ENCODE results near the gene PRCD. TPM values are rescaled to one million over a fixed set of nuclear protein-coding genes. Genes with fewer than 3 reads are reported as not detected.

PRCD gene
- total RNA-seq, 1 experiment from 2014 or later, result 0.86 TPM

Other genes starting within 250 kb of the PRCD start
- gene QRICH2, start 231.8 kb upstream of the PRCD start, total RNA-seq (2014; rRNA removed), result 1.4 and 2.6 TPM in 2 replicates
- gene PRPSAP1, start 186.1 kb upstream of the PRCD start, total RNA-seq (2014; rRNA removed), result 35.6 and 47.8 TPM in 2 replicates
- gene SPHK1, start 155.4 kb upstream of the PRCD start, total RNA-seq (2014; rRNA removed), result 28.4 and 32.8 TPM in 2 replicates
- gene UBE2O, start 86.9 kb upstream of the PRCD start, total RNA-seq (2014; rRNA removed), result 12.7 and 15.7 TPM in 2 replicates
- gene AANAT, start 72.4 kb upstream of the PRCD start, total RNA-seq (2014; rRNA removed), result not detected in 2 replicates
- gene RHBDF2, start 38.6 kb upstream of the PRCD start, total RNA-seq (2014; rRNA removed), result 12.2 and 17.6 TPM in 2 replicates
- 3.3 and 3.7 TPM in 2 replicates for gene CYGB, start 2.3 kb upstream of the PRCD start, total RNA-seq (2014; rRNA removed)
- 0.34 and 1.2 TPM in 2 replicates for gene ST6GALNAC2, start 45.8 kb downstream of the PRCD start, total RNA-seq (2014; rRNA removed)
- gene ST6GALNAC1, start 103.7 kb downstream of the PRCD start, total RNA-seq (2014; rRNA removed), result not detected in 2 replicates
- gene MXRA7, start 170.9 kb downstream of the PRCD start, total RNA-seq (2014; rRNA removed), result 470 and 568 TPM in 2 replicates
- 29.3 and 34.5 TPM in 2 replicates for gene JMJD6, start 186.6 kb downstream of the PRCD start, total RNA-seq (2014; rRNA removed)
- 40.5 and 41.2 TPM in 2 replicates for gene METTL23, start 186.8 kb downstream of the PRCD start, total RNA-seq (2014; rRNA removed)
- gene SRSF2, start 197.3 kb downstream of the PRCD start, total RNA-seq (2014; rRNA removed), result 387 and 481 TPM in 2 replicates
- 30.5 and 31.0 TPM in 2 replicates for gene MFSD11, start 198.1 kb downstream of the PRCD start, total RNA-seq (2014; rRNA removed)

Measured in LHCN-M2 (cell line).